HG03135 (cell line): ENCODE measurements around the gene KCNG2.

Source experiments
- ATAC-seq: cut with Tn5 transposase; IDR thresholded peaks from one replicate; pipeline ENCODE4 v1.9.1; 2021; ENCODE audit warnings: mild to moderate bottlenecking, moderate library complexity; ENCODE audit not compliant: unreplicated experiment

Gene KCNG2

DNA sequence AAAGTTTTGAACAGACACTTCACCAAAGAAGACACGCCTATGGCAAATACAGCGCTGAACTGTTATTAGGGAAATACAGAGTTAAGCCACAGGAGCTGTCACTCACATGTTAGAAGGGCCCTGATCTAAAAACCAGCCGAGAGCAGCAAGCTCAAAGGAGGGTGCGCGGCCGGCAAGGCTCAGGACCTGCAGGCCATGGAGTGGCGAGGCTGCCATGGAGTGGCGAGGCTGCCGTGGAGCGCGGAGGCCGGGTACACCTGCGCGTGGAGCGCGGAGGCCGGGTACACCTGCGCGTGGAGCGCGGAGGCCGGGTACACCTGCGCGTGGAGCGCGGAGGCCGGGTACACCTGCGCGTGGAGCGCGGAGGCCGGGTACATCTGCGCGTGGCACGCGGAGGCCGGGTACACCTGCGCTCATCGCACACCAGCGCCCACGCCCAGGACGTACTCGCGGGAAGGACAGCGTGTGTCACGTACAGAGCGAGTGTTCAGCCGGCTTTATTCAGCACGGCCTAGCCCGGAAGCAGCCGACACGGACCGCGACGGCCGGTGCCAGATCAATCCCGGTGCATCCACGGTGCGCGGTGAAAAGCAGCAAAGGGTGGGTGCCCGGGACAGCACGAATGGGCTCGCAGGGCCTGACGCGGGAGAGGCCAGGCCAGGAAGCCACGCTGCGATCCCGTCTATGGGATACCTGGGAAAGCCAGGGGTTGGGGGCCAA lies 84.9 kb downstream of the KCNG2 start:
- ATAC-seq = no peak

- ATAC-seq = no peak
Observed at GRCh38 chr18:79883461-79884293, 85.9 kb downstream of the KCNG2 start.

DNA sequence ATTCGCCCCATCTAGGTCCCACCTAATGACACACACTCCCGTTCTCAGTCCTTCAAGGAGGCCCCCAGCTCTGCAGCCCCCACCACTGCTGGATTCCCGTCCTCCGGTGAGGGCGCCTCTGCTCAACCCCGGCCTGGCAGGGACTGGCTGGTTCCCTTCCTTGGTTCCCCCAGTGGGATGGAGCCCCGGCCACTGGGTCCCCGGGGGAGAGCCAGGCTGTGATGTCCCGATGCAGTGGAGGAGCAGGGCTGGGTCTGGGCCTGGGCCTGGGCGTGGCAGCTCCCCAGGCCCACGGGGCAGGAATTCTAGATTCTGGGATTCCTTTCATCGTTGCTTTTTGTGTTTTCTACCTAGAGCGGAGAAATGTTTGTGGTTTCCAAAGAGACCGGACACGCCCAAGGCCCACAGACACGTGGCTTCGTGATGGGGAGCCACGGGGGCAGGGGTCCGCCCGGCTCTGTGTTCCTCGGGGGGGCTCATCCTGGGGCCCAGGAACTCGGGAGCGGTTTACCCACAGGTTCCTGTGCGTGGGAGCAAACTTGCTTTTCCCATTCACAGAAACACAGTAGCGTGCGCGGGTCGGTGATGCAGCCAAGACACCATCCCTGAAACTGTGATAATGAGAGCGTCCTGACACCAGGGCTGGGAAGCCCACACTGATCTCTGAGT lies 86.7 kb downstream of the KCNG2 start:
- ATAC-seq = no peak

- no peak for ATAC-seq
Observed at GRCh38 chr18:79884963-79885728, 87.4 kb downstream of the KCNG2 start.

- no peak for ATAC-seq
Observed at GRCh38 chr18:79887181-79888000, 89.7 kb downstream of the KCNG2 start.

DNA sequence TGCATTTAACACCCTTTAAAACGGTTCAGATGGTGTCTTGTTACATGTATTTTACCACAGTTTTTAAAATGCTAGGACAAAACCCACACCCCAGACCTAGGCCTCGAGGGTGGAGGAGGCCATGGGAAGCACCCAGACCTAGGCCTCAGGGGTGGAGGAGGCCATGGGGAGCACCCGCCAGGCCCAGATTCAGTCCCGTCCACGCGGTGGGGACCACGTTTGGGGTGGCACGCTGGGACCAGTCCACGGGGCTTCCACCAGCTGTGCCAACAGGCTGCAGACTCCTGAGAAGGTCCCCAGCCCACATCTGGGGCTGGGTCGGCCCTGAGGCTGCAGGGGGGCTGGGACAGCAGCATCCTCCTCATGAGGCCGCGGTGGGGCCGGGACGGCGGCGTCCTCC lies 90.3 kb downstream of the KCNG2 start:
- ATAC-seq = no peak

DNA sequence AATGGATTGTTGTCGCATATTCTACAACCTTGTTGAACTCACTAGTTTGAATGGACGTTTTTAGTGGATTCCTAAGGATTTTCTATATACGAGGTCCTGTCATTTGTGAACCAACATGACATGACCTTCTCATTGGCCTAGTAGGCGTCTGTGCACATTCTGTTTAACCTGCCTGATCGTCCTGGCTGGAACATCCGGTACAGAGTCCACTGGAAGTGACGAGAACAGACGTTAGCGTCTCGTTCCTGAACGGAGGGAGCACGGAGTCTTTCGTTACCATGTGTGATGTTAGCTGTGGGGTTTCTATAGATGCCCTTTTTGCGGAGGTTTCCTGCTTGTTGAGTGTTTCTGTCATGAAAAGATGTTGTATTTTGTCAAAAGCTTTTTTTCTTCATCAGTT lies 91.8 kb downstream of the KCNG2 start:
- no peak for ATAC-seq

DNA sequence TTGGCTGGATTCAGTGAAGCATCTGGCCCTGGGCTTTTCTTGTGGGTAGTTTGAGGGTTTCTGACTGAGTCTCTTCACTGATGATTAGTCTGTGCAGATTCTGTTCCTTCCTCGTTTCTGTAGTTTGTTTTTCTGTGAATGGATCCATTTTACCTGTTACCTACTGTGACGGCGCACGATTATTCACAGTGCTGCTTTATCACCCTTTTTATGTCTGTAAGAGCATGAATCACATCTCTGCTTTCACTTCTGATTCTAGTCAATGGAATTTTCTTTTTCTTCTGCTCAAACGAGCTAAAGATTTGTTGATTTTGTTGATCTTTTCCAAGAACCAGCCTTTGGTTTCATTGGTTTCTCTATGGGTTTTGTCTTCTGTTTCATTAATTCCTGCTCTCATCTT lies 92.9 kb downstream of the KCNG2 start:
- ATAC-seq = no peak

DNA sequence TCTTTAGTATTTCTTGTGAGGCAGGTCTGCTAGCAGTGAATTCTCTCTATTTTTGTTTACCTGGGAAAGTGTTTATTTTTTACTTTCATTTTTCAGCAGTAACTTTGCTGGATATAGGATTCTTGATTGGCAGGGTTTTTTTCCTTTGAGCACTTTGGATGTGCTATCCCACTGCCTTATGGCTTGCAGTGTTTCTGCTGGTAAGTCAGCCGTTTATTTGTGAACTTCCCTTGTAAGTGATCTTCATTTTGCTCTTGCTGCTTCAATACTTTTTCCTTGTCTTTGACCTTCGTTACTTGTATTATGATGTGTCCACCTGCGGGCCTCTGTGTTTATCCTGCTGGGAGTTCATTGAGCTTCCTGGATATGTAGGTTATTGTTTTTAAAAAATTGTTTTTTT lies 99.0 kb downstream of the KCNG2 start:
- ATAC-seq = no peak

- no peak for ATAC-seq
Observed at GRCh38 chr18:79897940-79898625, 100.3 kb downstream of the KCNG2 start.

DNA sequence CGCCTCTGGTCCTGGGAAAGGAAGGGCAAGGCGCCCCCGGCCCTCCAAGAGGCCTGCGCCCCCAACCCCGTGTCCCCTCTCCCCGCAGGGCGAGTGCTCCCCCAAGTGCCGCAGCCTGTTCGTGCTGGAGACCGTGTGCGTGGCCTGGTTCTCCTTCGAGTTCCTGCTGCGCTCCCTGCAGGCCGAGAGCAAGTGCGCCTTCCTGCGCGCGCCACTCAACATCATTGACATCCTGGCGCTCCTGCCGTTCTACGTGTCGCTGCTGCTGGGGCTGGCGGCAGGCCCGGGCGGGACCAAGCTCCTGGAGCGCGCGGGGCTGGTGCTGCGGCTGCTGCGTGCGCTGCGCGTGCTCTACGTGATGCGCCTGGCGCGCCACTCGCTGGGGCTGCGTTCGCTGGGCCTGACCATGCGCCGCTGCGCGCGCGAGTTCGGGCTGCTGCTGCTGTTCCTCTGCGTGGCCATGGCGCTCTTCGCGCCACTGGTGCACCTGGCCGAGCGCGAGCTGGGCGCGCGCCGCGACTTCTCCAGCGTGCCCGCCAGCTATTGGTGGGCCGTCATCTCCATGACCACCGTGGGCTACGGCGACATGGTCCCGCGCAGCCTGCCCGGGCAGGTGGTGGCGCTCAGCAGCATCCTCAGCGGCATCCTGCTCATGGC lies 101.3 kb downstream of the KCNG2 start:
- ATAC-seq = no peak

DNA sequence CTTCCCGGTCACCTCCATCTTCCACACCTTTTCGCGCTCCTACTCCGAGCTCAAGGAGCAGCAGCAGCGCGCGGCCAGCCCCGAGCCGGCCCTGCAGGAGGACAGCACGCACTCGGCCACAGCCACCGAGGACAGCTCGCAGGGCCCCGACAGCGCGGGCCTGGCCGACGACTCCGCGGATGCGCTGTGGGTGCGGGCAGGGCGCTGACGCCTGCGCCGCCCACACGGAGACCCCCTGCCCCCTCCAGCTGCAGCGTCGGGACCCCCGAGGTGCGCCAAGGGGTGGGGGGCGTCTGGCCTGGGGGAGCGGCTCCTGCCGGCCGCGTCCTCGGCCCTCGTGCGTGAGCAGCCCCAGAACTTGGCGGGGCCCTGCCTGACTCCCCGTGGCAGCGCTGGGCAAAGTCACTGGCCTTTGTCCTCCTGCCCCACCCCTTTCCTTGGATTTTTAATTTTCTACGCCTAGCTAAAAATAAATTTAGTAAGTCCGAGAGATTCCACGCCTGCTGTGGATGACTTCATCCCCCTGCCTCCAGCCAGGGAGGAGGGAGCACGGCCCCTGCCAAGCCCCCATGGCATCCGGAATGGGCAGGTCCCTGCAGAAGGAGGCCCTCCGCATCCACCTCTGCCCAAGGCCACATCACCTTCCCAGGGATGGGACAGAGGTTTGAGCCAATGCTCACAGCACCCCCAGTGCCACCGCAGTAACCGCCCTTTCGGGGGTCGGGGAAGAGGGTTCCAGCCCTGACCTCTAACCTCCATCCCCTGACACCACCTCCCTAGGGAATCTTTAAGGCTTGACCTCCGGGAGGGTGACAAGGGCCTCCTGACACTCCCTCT lies 102.1 kb downstream of the KCNG2 start:
- ATAC-seq = no peak

GRCh38 chr18:79900610-79901570 lies 103.2 kb downstream of the KCNG2 start:
- no peak for ATAC-seq

GRCh38 chr18:79901665-79902064 lies 103.9 kb downstream of the KCNG2 start:
- ATAC-seq = no peak

DNA sequence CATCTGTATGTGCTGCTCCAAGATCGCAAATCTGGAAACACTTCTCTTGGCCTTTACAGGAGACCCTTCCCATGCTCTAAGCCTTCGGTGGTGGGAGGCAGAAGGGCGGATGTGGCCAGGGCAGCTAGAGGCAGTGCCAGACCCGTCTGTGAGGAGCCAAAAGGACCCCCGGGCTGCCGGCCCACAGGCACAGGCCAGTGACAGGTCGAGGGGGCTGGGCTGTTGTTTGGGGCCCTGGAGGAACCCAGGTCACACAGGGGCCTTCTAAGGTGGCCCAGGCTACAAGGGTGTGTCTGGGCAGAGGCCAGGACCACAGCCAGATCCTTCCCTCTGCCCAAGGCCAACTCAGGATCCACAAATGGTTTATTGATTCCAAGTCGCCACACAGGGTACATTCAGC lies 104.3 kb downstream of the KCNG2 start:
- ATAC-seq = no peak

DNA sequence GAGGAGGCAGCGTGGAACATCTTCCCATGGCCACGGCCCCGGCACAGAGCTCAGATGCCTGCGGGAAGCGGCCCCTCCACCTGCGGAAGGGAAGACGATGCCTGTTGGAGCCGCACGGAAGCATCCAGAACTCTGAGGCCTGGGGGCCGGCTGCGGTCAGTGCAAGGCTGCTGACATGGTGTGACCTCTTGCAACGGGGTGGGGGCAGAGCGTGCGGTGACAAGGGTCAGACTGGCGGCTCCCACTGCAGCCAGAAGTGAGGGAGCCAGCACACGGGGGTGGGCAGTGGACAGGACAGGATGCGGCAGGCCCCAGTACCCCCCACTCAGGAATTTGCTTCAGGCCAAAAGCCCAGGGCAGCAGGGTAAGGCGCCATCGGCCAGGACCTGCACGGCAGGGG lies 104.9 kb downstream of the KCNG2 start:
- ATAC-seq = no peak

- ATAC-seq = no peak
Observed at GRCh38 chr18:79903071-79903635, 105.4 kb downstream of the KCNG2 start.
